ENCODE results near the gene PKLR. TPM values are rescaled to one million over a fixed set of nuclear protein-coding genes. Genes with fewer than 3 reads are reported as not detected.
A peak's percentile ranks its signal among the peaks of the same experiment; 100 is the strongest.

PKLR gene
- total RNA-seq, 1 experiment from 2014 or later, result 0.04 TPM

DNA sequence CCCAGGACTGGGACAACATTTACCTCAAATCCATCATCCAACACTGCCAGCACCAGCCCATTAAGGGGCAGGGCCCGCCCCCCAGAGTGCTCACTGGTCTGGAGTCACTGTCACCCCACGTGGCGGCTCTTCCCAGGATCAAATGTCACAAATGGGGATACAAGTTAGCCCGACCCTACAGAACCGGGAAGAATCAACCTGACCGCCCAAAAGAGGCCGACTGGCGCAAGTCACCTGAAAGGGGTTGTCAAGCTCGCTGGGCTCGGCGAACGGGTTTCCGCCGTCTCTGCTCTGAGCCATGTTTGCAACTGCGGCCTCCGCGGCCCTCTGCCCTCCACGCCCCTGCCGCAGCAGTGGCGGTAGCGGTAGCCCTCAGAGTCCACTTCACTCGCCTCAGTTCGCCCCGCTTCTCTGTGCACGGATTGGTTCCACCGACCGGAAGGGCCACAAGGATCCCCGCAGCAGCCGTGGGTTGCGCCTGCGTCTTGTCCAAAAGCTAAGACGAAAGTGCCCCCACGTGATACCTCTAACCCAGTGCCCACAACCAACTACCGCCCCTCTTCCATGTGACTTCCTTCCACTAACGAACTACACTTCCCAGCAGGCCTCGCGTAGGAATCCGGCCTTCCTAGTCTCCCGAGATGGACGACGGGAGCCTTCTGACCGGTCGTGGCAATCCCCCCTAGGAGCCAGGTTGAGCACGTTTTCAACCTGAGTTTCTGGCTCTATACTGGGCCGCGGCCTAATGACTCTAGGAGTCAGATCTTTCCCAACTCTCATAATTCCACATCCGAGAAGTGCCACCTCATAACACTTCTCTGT lies 39.2 kb downstream of the PKLR start, which contains the start of gene SCAMP3:
Gene SCAMP3 (minus strand): TSS at position 509 of the 822 bp plus-strand sequence. CDS start 209 bp downstream, at position 300.
- peak; percentile 96 to 98 for DNase-seq
- H3K36me3 ChIP-seq, result peaks cover 35% of the 10 kb centered on the region

DNA sequence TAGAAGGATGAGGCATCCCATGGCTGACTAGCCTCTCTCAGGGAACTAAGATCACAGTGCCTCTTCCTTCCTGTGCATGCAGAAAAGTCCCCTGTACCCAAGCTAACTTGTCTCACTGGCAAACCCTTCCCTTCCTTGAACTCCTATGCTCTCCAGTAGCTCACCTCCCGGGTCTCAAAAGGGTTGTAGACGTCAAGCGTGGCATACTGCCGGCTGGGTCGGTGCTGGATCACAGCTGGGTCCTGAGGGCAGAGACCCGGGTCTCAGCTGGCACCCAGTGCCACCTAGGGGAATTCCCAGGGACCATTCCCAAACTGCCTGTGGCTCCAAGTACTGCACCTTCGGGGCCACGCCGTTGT lies 39.8 kb downstream of the PKLR start:
- Histone ChIP-seq H3K4me3 (peak overlapping the region; percentile 70), H3K27me3 (no peaks in the 10 kb centered on the region), H3K4me1 (no peaks in the 10 kb centered on the region), H3K36me3 (peaks cover 29% of the 10 kb centered on the region), H3K27ac (peak overlapping the region; percentile 35), H3K9me3 (replicated peaks) (no peaks in the 10 kb centered on the region)
- DNase-seq, result no peak

More for the DNA sequence above, 39.2 kb downstream of the PKLR start, which contains the start of gene SCAMP3:
- H3K4me1 ChIP-seq, result no peaks in the 10 kb centered on the region
- H3K27me3 ChIP-seq, result no peaks in the 10 kb centered on the region
- no peaks in the 10 kb centered on the region for H3K9me3 ChIP-seq (replicated peaks)
- peak within 1 kb of the TSS; percentile 35 for H3K27ac ChIP-seq
- H3K4me3 ChIP-seq, result peak within 1 kb of the TSS; percentile 70

DNA sequence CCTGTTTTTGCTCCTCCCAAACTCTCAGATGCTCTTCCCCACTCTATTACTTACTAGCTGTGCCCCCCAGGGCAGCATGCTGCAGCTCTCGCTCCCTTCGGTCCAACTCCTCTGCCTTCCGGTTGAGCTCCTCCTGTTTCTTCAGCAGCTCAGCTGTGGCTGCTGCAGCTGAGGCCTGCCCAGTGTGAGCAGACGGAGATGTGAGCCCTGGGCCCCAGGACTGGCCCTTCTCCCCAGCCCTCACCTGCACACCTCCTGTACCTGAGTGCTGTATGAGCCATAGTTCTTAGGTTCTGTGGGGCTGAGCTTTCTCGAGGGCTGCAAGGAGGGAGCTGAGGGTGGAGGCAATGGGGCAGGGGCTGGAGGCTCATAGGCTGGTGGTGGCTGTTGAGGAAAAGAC lies 41.0 kb downstream of the PKLR start:
- Histone ChIP-seq H3K4me1 (no peaks in the 10 kb centered on the region), H3K27me3 (no peaks in the 10 kb centered on the region), H3K27ac (no peak overlapping the region), H3K36me3 (peaks cover 18% of the 10 kb centered on the region), H3K9me3 (replicated peaks) (no peaks in the 10 kb centered on the region), H3K4me3 (no peak overlapping the region)
- DNase-seq, result no peak

- DNase-seq, result no peak
- Histone ChIP-seq H3K27ac (no peak overlapping the region; the same call in 1 of the 2 replicates), H3K36me3 (no peaks in the 10 kb centered on the region)
These were observed 45.0 kb downstream of the PKLR start for GRCh38 chr1:155256058-155256852.

DNA sequence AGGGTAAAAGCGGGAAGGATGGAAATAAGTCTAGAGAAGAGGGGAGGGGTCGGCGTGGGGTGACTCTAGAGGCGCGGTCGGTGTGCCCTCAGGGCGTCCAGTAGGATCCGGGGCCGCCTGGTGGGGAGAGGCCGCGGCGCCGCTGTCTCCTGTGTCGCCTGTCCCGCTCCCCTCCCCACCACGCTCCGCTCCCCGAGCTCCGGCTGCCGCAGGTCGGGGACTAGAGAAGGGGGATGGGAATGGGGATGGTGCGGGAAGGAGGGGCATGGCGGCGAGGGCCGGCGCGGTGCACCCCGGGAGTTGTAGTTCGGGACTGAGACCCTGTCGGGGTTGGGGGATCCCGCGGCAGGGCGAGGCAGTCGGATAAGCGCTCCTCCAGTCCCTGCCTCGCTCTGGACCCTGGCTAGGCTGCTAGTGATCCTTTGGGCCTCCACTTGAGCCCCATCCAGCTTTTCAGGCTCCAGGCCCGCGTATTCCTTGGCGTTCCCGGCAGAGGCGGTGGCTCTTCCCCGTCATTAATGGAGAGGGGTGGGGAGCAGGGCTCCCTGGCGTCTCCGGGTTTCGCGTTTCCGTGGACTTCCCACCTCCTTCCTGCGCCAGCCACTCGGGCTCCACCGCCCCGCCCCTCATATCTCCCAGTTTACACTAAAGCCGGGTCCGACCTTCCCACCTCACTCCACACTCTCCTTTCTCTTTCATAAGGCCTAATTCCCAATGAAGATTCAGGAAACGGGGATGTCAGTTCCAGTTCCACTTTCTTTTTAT lies 45.8 kb downstream of the PKLR start, which contains the start of gene ENTREP3:
Gene ENTREP3 (minus strand): TSS at position 241 of the 765 bp plus-strand sequence. CDS start 606 bp downstream, outside the sequence.
- H3K4me3 ChIP-seq, result peak within 1 kb of the TSS; percentile 73
- no peaks in the 10 kb centered on the region for H3K9me3 ChIP-seq (replicated peaks)
- H3K4me1 ChIP-seq, result no peaks in the 10 kb centered on the region
- peak within 1 kb of the TSS; percentile 59 for H3K27ac ChIP-seq
- H3K36me3 ChIP-seq, result no peaks in the 10 kb centered on the region
- DNase-seq, result peak; percentile 92 to 94
- H3K27me3 ChIP-seq, result no peaks in the 10 kb centered on the region

More at GRCh38 chr1:155256058-155256852, 45.0 kb downstream of the PKLR start:
- Histone ChIP-seq H3K9me3 (replicated peaks) (no peaks in the 10 kb centered on the region), H3K4me3 (peak overlapping the region; percentile 73), H3K4me1 (no peaks in the 10 kb centered on the region), H3K27me3 (no peaks in the 10 kb centered on the region)

- DNase-seq, result peak; percentile 33 to 39
- peak overlapping the region; percentile 59 for H3K27ac ChIP-seq
- peak overlapping the region; percentile 73 for H3K4me3 ChIP-seq
- no peaks in the 10 kb centered on the region for H3K4me1 ChIP-seq
- no peaks in the 10 kb centered on the region for H3K9me3 ChIP-seq (replicated peaks)
- H3K36me3 ChIP-seq, result no peaks in the 10 kb centered on the region
- no peaks in the 10 kb centered on the region for H3K27me3 ChIP-seq
These were observed 46.5 kb downstream of the PKLR start for GRCh38 chr1:155254714-155255242.

DNA sequence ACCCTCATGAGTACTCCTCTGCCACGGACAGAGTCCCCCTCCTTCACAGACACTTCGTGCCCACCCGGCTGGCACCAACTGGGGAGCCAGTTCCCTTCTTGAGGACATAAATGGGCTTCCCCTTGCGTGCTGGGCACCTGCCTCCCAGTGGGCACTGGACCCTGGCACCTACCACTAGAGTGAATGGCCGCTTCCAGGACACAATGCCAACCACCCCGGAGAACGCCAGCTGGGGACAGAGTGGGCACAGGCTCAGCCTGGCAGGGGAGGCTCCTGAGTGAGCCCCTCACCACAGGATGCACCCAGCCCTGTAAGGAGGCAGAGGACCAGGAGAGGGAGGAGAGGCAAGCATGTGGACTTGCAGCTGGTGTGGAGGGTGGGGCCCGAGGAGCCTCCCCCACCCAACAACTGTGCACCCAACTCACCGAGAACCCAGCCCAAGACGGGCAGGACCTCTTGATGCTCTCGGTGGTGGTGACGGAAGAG lies 47.0 kb downstream of the PKLR start:
- no peaks in the 10 kb centered on the region for H3K9me3 ChIP-seq (replicated peaks)
- no peaks in the 10 kb centered on the region for H3K36me3 ChIP-seq
- H3K4me3 ChIP-seq, result peak overlapping the region; percentile 73
- DNase-seq, result no peak
- H3K4me1 ChIP-seq, result no peaks in the 10 kb centered on the region
- no peak overlapping the region for H3K27ac ChIP-seq
- H3K27me3 ChIP-seq, result no peaks in the 10 kb centered on the region

DNA sequence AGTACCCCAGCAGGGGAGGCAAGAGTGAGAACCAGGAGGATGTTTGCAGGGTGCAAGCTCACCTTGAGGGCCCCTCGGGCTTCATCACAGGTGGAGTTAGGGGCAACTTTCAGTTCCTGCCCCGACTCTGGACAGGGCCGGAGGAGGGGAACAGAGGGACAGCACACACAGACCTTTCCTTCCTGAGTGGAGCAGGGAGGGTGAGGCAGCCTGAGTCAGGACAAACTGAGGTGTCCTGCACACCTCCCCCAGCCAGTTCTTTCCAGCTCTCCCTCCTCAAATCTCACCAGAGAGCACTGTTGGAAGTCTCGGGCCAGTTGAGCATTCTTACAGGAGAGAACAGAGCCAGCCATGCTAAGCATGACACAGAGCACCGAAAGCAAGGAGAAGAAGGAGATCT lies 47.4 kb downstream of the PKLR start:
- H3K27ac ChIP-seq, result no peak overlapping the region
- no peaks in the 10 kb centered on the region for H3K9me3 ChIP-seq (replicated peaks)
- no peaks in the 10 kb centered on the region for H3K36me3 ChIP-seq
- no peak overlapping the region for H3K4me3 ChIP-seq
- no peak for DNase-seq
- H3K4me1 ChIP-seq, result no peaks in the 10 kb centered on the region
- H3K27me3 ChIP-seq, result no peaks in the 10 kb centered on the region

GRCh38 chr1:155253208-155253607 lies 48.0 kb downstream of the PKLR start:
- Histone ChIP-seq H3K27me3 (no peaks in the 10 kb centered on the region), H3K9me3 (replicated peaks) (no peaks in the 10 kb centered on the region), H3K4me1 (no peaks in the 10 kb centered on the region), H3K4me3 (no peak overlapping the region), H3K27ac (no peak overlapping the region), H3K36me3 (no peaks in the 10 kb centered on the region)
- no peak for DNase-seq

GRCh38 chr1:155251566-155251965 lies 49.7 kb downstream of the PKLR start:
- DNase-seq, result no peak
- no peaks in the 10 kb centered on the region for H3K27me3 ChIP-seq

GRCh38 chr1:155250633-155251449 lies 50.4 kb downstream of the PKLR start:
- Histone ChIP-seq H3K4me3 (no peak overlapping the region), H3K9me3 (replicated peaks) (no peaks in the 10 kb centered on the region), H3K4me1 (no peaks in the 10 kb centered on the region), H3K27ac (no peak overlapping the region), H3K36me3 (no peaks in the 10 kb centered on the region), H3K27me3 (no peaks in the 10 kb centered on the region)
- DNase-seq, result peak; percentile 93 to 95

More at GRCh38 chr1:155251566-155251965, 49.7 kb downstream of the PKLR start:
- Histone ChIP-seq H3K4me3 (no peak overlapping the region), H3K27ac (no peak overlapping the region), H3K4me1 (no peaks in the 10 kb centered on the region), H3K36me3 (no peaks in the 10 kb centered on the region), H3K9me3 (replicated peaks) (no peaks in the 10 kb centered on the region)

GRCh38 chr1:155250246-155250632 lies 51.0 kb downstream of the PKLR start:
- no peaks in the 10 kb centered on the region for H3K9me3 ChIP-seq (replicated peaks)
- DNase-seq, result no peak
- no peak overlapping the region for H3K27ac ChIP-seq
- H3K36me3 ChIP-seq, result no peaks in the 10 kb centered on the region
- H3K4me1 ChIP-seq, result peaks cover 1% of the 10 kb centered on the region; the same call in 1 of the 2 replicates
- H3K4me3 ChIP-seq, result no peak overlapping the region
- H3K27me3 ChIP-seq, result no peaks in the 10 kb centered on the region
